NCI-H146 treated with DMSO at 0.1 percent for 48 hours (cell line): ENCODE results near the gene ADAMTS17.

Experiments
- DNase-seq: peaks from one replicate; lab custom pipeline; 2025; ENCODE audit not compliant: unreplicated experiment; lab: John Stamatoyannopoulos, UW

The ADAMTS17 gene

GRCh38 chr15:100311154-100311625 lies 30.6 kb downstream of the ADAMTS17 start:
- DNase-seq: no peak

GRCh38 chr15:100310513-100311153 lies 31.1 kb downstream of the ADAMTS17 start:
- DNase-seq: no peak

DNA sequence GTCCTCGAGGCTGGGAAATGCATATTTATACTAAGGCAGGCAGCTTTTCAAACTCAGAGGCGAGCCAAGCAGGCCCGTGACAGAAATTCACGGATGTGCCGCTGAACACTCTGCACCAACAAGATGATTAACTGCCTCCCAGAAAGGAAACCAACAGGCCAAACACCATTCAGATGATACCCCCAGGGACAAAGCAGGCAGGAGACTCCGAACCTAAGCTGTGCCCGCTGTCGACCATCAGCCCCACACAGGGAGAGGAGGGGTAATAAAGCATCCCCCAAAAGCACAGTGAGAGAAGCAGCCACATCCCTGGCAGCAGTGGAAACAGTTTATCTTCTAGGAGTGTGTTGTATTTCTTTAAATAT lies 31.8 kb downstream of the ADAMTS17 start:
- DNase-seq: no peak

DNA sequence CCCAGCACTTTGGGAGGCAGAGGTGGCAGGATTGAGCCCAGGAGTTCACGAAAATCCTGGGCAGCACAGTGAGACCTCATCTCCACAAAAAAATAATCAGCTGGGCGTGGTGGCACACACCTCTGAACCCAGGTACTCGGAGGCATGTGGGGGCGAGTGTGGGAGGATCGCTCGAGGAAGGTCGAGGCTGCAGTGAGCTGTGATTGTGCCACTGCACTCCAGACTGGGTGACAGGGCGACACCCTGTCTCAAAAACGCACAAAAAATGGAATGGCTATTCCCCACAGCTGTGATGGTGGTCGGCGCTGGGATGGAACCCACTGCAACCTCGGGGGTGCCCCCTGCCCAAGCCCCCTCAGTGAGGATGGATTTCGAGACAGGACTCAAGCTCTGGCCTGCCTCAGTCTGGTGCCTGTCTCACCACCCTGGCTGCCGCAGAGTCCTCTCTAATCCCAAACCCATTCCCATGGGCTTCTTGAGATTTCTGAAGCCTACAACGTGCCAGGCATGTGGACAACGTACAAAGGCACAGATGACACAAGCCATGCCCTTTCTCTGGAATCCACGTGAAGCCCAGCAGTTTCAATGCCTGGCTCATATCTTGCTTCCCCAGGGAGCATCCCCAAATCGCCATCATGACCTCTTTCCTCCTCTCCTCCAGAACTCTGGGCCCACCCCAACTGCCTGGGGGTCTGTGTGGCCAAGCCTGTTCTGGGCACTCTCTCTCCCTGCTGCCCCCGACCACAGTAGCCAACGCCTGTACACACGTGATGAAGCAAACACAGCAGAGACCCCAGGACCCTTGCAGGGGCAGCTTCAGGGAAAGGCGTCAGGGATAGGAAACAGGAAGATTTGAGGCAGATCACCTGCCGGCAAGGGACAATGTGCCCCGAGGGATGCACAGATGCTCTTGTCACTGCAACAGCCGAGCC lies 32.4 kb downstream of the ADAMTS17 start:
- peak; percentile 31 for DNase-seq

- DNase-seq: no peak
Observed at GRCh38 chr15:100308608-100309007, 33.2 kb downstream of the ADAMTS17 start.

DNA sequence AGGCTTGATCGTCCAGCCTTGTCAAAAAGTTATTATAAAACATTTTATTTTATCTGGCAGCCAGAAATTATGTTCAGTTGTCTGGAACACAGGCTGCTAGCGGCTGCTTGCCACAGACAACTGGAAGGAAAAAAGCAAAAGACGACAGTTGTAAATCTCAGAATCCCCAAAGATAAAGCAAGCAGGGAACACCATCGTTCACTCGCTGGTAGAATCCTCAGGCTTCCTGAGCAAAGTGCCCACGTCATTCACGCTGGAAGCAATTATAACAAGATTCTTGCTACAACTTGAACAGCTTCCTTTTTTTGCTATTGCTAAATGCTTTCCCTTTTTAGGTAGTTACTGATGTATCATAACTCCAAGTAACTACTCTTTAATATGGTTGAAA lies 33.6 kb downstream of the ADAMTS17 start:
- no peak for DNase-seq

DNA sequence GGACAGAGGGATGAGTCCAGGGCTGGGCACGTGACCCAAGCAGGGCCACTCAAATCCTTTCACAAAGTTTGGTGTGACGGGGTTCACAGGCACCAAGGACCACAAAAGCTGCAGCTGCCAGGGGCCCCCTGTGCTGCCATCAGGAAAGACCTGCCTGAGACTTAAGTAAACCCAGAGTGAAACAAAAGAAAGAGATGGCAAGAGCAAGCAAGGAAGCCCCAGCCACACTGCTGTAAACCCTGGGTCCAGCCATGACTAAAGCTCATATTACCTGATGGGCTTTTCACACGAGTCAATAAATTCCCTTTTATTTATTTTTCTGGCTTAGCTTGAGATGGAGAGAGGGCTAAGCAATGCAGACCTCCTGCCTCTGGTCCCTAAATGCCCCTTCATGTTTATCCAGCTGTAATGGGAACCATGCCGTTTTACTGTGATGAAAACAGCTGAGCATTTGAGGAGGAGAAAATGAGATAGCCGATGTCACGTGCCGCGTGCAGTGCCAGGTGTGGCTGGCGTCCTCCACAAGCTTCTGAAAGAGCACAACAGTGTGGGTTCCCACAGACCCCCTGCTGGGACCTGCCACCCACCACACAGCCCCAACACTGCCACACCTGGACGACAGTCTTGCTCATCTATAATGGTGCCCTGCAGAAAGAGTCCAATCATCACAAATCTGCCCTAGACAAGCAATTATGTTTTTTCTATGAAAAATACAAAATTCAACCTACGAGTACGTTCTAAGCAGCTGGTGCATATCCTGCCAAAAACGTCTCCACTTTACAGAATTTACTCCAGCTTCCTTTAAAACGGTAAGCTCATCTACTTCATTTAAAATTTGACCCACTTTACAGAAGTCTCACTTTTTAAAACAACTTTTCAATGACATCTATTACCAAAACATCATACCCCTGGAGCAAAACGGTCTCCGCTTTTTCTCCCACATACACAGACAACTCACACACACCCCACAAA lies 34.2 kb downstream of the ADAMTS17 start:
- peak; percentile 97 for DNase-seq

- DNase-seq: no peak
Observed at GRCh38 chr15:100306098-100306497, 35.7 kb downstream of the ADAMTS17 start.

DNA sequence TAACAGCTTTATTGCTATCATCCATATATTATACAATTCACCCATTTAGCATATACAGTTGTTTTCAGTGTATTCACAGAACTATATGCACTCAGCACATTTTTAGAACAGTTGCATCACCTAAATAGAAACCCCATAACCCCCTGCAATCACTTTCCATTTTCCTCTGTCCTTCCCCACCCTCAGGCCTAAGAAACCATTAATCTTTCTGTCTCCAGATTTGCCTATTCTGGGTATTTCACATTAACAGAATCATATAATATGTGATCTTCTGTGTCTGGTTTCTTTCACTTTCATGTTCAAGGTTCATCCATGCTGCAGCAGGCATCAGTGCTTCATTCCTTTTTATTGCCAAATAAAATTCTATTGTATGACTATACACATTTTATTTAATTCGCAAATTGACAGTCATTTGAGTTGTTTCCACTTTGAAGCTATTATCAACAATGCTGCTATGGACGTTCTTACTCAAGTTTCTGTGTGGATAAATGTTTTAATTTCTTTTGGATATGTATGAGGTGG lies 39.8 kb downstream of the ADAMTS17 start:
- no peak for DNase-seq

GRCh38 chr15:100298257-100298656 lies 43.5 kb downstream of the ADAMTS17 start:
- no peak for DNase-seq

- DNase-seq: no peak
Observed at GRCh38 chr15:100297812-100298211, 44.0 kb downstream of the ADAMTS17 start.

- no peak for DNase-seq
Observed at GRCh38 chr15:100295939-100296565, 45.7 kb downstream of the ADAMTS17 start.

DNA sequence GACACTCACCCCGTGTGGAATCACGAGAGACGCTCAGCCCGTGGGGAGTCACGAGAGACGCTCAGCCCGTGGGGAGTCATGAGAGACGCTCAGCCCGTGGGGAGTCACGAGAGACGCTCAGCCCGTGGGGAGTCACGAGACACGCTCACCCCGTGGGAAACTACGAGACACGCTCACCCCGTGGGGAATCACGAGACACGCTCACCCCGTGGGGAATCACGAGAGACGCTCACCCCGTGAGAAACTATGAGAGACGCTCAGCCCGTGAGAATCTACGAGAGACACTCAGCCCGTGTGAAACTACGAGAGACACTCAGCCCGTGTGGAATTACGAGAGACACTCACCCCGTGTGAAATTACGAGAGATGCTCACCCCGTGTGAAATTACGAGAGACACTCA lies 49.8 kb downstream of the ADAMTS17 start:
- DNase-seq: no peak

GRCh38 chr15:100291106-100291505 lies 50.7 kb downstream of the ADAMTS17 start:
- no peak for DNase-seq

GRCh38 chr15:100285641-100286295 lies 56.0 kb downstream of the ADAMTS17 start:
- DNase-seq: no peak

GRCh38 chr15:100284701-100285100 lies 57.1 kb downstream of the ADAMTS17 start:
- DNase-seq: no peak

GRCh38 chr15:100284191-100284590 lies 57.6 kb downstream of the ADAMTS17 start:
- no peak for DNase-seq

GRCh38 chr15:100281096-100281917 lies 60.5 kb downstream of the ADAMTS17 start:
- DNase-seq: no peak

GRCh38 chr15:100279849-100280248 lies 61.9 kb downstream of the ADAMTS17 start:
- DNase-seq: no peak
